ENCODE data around the gene SUB1.

SUB1 gene

DNA sequence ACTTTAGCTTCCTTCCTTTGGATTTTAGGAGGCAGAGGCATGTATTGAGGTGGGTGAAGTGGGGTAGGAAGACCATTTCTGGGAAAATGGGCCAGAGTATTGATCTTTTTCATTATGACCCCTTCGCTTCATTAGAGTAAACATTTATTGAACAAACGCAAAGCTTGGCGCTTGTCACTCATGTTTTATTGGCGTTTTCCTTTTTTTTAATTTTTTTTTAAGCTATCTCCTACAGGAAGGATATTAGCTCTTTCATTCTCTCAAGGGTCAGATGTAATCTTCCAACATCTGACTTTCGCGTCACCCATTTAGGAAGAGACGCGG lies 273 bp upstream of the SUB1 start:
- H3K27ac ChIP-seq (ENCODE audit: low read depth, low read length, severe bottlenecking): peak overlapping the region; percentile 16
- H3K4me1 ChIP-seq (ENCODE audit: control insufficient read depth, insufficient read depth, low read length, poor library complexity, severe bottlenecking): peaks cover 15% of the 10 kb centered on the region
- no peaks in the 10 kb centered on the region for H3K9me3 ChIP-seq (ENCODE audit: control insufficient read depth, low read length)
- H3K4me3 ChIP-seq (ENCODE audit: extremely low read depth, insufficient read depth, low read length, poor library complexity, severe bottlenecking): peak overlapping the region; percentile 95
- WGBS, 2 experiments (ENCODE audit: insufficient coverage in 2 of 2): 56 to 68% methylated on average over 4 to 5 of the region's 8 CpGs
- H3K36me3 ChIP-seq (ENCODE audit: control insufficient read depth, insufficient read depth, low read length): peaks cover 21% of the 10 kb centered on the region

DNA sequence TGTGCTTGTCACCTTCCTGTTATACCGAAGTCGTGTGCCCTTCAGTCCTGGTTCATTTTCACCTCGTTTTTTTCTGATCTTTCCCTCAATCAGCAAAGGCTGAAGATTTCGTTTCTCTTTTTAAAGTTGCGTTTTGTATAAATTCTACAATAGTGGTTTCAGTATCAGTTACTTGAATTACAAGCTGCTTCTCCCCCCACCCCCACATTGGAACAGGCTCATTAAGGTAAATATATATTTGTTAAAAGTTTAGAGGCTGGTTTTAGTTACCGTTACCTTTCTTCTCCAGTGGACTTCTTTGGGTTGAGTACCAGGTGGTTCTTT lies 881 bp downstream of the SUB1 start:
- no peaks in the 10 kb centered on the region for H3K9me3 ChIP-seq (ENCODE audit: control insufficient read depth, low read length)
- peaks cover 15% of the 10 kb centered on the region for H3K4me1 ChIP-seq (ENCODE audit: control insufficient read depth, insufficient read depth, low read length, poor library complexity, severe bottlenecking)
- H3K27ac ChIP-seq (ENCODE audit: low read depth, low read length, severe bottlenecking): peak overlapping the region; percentile 51
- 0 to 3% methylated on average over 3 of the region's 6 CpGs for WGBS, 2 experiments (ENCODE audit: insufficient coverage in 2 of 2)
- H3K4me3 ChIP-seq (ENCODE audit: extremely low read depth, insufficient read depth, low read length, poor library complexity, severe bottlenecking): peak overlapping the region; percentile 95
- H3K36me3 ChIP-seq (ENCODE audit: control insufficient read depth, insufficient read depth, low read length): peaks cover 26% of the 10 kb centered on the region

DNA sequence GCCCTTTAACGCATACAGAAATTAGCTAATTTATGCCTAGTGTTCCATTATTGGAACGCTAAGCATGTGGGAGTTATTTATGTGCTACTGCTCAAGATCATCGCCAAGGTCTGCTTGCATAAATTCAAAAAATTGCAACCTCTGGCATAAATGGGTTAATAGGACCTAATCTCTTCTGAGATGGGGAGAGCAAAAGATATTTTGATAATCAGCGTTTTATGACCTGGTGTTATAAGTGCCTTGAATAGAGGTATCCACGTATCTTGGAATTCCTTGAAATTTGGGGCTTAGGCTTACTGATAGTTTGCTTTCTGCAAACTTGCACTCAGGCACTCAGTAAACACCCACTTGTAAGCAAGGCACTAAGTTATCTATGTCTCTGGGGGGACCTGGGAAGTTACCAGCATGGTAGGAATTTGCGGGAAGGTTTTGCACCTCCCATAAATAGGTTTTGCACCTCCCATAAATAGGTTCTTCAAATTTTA lies 1.8 kb downstream of the SUB1 start:
- 88 to 100% methylated on average over 4 of the region's 6 CpGs for WGBS, 2 experiments (ENCODE audit: insufficient coverage in 2 of 2)
- Histone ChIP-seq H3K4me3 (ENCODE audit: extremely low read depth, insufficient read depth, low read length, poor library complexity, severe bottlenecking) (peak overlapping the region; percentile 95), H3K4me1 (ENCODE audit: control insufficient read depth, insufficient read depth, low read length, poor library complexity, severe bottlenecking) (peaks cover 15% of the 10 kb centered on the region), H3K36me3 (ENCODE audit: control insufficient read depth, insufficient read depth, low read length) (peaks cover 34% of the 10 kb centered on the region), H3K9me3 (ENCODE audit: control insufficient read depth, low read length) (no peaks in the 10 kb centered on the region), H3K27ac (ENCODE audit: low read depth, low read length, severe bottlenecking) (no peak overlapping the region)

DNA sequence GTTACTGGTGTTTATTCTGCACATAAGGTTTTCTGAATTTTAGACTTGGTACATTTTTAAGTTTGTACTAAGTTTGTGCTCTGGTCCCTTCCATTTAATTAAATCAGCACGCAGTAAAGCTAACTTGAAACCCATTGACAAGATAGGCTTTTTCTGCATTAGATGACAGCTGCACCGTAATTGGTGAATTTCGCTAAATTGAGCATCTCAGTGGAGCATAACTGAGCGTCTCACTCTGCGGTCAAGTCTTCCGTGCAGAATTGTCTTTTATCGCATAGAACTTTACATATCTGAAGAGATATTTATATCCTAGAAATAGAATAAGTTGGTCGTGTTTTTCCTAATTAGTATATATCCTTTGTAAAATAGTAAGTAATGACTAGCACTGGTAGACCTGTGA lies 4.1 kb downstream of the SUB1 start:
- H3K36me3 ChIP-seq (ENCODE audit: control insufficient read depth, insufficient read depth, low read length): peaks cover 57% of the 10 kb centered on the region

DNA sequence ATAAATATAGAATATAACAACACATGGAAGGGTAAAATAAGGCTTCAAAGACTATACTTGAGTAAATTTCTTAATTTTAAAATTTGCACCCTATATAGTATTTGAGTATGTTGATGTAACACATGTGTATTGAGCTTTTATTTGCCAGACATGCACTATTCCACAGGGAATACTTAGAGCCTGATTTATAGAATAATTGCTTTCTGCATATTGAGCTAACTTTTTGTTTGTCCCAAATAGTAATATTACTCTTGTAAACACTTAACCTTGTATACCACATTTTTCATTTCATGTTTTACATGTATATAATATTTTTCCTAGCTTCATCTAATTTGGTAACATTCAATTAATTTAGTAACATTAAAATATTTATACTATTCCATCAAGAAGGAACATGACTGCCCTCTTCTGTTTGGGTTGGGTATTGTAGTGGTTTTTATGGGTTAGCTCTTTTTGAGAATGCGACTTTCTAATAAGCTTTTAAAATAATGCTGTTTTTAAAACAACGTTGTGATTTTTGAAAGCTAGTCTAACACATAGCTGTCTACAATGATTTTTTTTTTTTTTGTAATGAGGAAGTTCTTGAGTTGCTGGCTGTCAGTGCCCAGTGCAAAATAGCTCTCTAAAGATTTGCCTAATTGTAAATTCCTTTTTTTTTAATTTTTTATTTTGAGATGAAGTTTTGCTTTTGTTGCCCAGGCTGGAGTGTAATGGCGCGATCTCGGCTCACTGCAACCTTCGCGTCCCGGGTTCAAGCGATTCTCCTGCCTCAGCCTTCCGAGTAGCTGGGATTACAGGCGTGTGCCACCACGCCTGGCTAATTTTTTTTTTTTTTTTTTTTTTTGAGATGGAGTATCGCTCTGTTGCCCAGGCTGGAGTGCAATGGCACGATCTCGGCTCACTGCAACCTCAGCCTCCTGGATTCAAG lies 4.8 kb downstream of the SUB1 start:
- Histone ChIP-seq H3K4me1 (ENCODE audit: control insufficient read depth, insufficient read depth, low read length, poor library complexity, severe bottlenecking) (peaks cover 8% of the 10 kb centered on the region), H3K9me3 (ENCODE audit: control insufficient read depth, low read length) (no peaks in the 10 kb centered on the region), H3K27ac (ENCODE audit: low read depth, low read length, severe bottlenecking) (no peak overlapping the region), H3K36me3 (ENCODE audit: control insufficient read depth, insufficient read depth, low read length) (peaks cover 64% of the 10 kb centered on the region), H3K4me3 (ENCODE audit: extremely low read depth, insufficient read depth, low read length, poor library complexity, severe bottlenecking) (no peak overlapping the region)
- WGBS, 2 experiments (ENCODE audit: insufficient coverage in 2 of 2): 97% methylated on average over 5 of the region's 15 CpGs; no CpG with 5 or more reads in 1 of the 2 experiments

More for the DNA sequence above, 4.1 kb downstream of the SUB1 start:
- no peaks in the 10 kb centered on the region for H3K9me3 ChIP-seq (ENCODE audit: control insufficient read depth, low read length)
- peaks cover 8% of the 10 kb centered on the region for H3K4me1 ChIP-seq (ENCODE audit: control insufficient read depth, insufficient read depth, low read length, poor library complexity, severe bottlenecking)
- H3K27ac ChIP-seq (ENCODE audit: low read depth, low read length, severe bottlenecking): no peak overlapping the region
- no peak overlapping the region for H3K4me3 ChIP-seq (ENCODE audit: extremely low read depth, insufficient read depth, low read length, poor library complexity, severe bottlenecking)
- 92 to 98% methylated on average over 3 of the region's 8 CpGs for WGBS, 2 experiments (ENCODE audit: insufficient coverage in 2 of 2)

DNA sequence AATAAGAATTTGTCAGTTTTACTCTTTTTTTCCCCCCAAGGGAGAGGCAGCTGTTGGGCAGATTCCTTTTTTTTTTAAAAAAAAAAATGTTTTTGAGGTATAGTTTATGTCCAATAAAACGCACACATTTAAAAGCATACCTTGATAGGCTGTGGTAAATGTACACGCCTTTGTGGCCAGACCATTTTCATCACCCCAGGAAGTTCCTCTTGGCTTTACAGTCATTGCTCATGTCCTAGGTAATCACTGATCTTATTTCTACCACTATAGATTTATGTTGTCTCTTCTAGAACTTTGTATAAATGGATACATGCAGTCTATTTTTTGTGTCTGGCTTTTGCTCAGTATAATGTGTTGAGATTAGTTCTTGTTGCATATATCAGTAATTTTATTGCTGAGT lies 9.8 kb downstream of the SUB1 start:
- Histone ChIP-seq H3K4me3 (ENCODE audit: extremely low read depth, insufficient read depth, low read length, poor library complexity, severe bottlenecking) (no peak overlapping the region), H3K4me1 (ENCODE audit: control insufficient read depth, insufficient read depth, low read length, poor library complexity, severe bottlenecking) (no peaks in the 10 kb centered on the region), H3K36me3 (ENCODE audit: control insufficient read depth, insufficient read depth, low read length) (peaks cover 87% of the 10 kb centered on the region), H3K9me3 (ENCODE audit: control insufficient read depth, low read length) (no peaks in the 10 kb centered on the region), H3K27ac (ENCODE audit: low read depth, low read length, severe bottlenecking) (no peak overlapping the region)
- no CpG with 5 or more reads among the region's 2 CpGs for WGBS, 2 experiments (ENCODE audit: insufficient coverage in 2 of 2)

DNA sequence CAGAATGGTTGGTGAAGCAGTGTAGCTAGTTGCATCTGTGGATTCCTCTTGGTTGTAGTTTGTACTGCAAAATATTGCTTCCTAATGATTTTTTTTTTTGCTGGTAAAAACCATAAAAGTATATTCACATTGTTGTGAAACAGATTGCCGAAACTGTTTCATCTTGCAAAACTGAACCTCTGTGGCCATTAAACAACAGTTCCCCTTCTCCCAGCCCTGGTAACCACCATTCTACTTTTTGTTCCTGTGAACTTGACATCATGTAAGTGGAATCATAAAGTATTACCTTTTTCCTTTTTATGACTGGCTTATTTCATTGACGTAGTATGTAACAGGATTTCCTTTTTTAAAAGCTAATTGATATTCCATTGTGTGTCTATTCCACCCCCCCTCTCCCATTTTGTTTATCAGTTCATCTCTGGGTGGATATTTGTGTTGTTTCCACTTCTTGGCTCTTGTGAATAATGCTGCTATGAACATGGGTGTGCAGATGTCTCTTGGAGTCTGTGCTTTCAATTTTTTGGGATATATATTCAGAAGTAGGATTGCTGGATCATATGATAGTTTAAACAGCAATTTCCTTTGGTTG lies 11.8 kb downstream of the SUB1 start:
- Histone ChIP-seq H3K9me3 (ENCODE audit: control insufficient read depth, low read length) (no peaks in the 10 kb centered on the region), H3K4me1 (ENCODE audit: control insufficient read depth, insufficient read depth, low read length, poor library complexity, severe bottlenecking) (no peaks in the 10 kb centered on the region), H3K4me3 (ENCODE audit: extremely low read depth, insufficient read depth, low read length, poor library complexity, severe bottlenecking) (no peak overlapping the region), H3K27ac (ENCODE audit: low read depth, low read length, severe bottlenecking) (no peak overlapping the region), H3K36me3 (ENCODE audit: control insufficient read depth, insufficient read depth, low read length) (peaks cover 83% of the 10 kb centered on the region)
- no CpG with 5 or more reads among the region's 2 CpGs for WGBS, 2 experiments (ENCODE audit: insufficient coverage in 2 of 2)

DNA sequence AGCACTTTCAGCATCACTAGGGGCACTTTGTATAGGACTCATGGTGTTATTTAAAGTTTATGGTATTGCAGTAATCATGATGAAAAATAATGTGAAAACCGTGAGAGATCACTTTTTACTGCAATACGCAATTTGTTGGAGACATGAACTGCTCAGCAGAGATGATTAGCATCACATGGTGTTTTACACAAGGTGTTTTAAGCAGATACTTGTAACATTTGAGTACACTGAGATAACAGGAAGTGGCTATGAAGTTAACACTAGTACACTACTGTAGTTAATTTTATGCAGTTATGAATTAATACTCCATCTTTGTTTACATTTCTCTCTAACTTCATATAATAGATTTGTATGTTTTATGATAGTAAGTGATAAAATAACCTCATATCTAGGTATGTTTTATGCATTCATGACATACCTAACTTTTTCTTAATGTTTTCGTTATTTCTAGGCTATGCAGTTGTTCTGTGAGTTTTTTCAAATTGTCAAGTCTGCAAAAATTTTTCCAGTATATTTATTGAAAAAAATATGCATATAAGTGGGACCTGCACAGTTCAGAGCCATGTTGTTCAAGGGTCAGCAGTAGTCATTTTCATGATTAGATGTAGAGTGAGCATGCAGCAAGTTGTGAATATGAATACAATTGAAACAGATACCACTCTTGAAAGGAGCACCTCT lies 13.0 kb downstream of the SUB1 start:
- peaks cover 77% of the 10 kb centered on the region for H3K36me3 ChIP-seq (ENCODE audit: control insufficient read depth, insufficient read depth, low read length)
- H3K4me3 ChIP-seq (ENCODE audit: extremely low read depth, insufficient read depth, low read length, poor library complexity, severe bottlenecking): no peak overlapping the region
- no peak overlapping the region for H3K27ac ChIP-seq (ENCODE audit: low read depth, low read length, severe bottlenecking)
- whole genome bisulfite sequencing, 2 experiments (ENCODE audit: insufficient coverage in 2 of 2): 94 to 96% methylated on average over 2 of the region's 3 CpGs
- H3K4me1 ChIP-seq (ENCODE audit: control insufficient read depth, insufficient read depth, low read length, poor library complexity, severe bottlenecking): no peaks in the 10 kb centered on the region
- H3K9me3 ChIP-seq (ENCODE audit: control insufficient read depth, low read length): no peaks in the 10 kb centered on the region

DNA sequence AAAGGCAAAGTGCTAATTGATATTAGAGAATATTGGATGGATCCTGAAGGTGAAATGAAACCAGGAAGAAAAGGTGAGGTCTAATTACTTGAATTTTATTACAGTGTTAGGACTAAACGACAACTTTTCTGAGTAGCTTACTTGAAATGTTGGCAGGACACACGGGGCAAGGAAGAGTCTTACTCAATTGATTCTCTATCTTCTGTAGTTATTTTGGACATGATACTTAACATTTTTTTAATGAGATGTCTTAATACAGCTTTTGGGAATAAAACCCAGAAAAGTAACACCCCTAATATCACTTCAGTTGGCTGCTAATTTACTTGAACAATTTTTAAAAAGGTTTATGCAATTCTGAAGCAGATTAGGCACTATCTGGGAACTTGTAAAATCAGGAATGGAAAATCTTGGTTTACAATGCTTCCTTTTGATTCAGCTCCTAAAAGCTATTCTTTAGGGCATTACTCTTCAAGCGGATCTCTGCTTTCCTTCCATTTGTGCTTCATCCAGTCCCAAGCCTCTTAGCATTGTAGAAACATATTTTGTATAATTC lies 13.7 kb downstream of the SUB1 start:
- no peak overlapping the region for H3K27ac ChIP-seq (ENCODE audit: low read depth, low read length, severe bottlenecking)
- H3K9me3 ChIP-seq (ENCODE audit: control insufficient read depth, low read length): no peaks in the 10 kb centered on the region
- peaks cover 70% of the 10 kb centered on the region for H3K36me3 ChIP-seq (ENCODE audit: control insufficient read depth, insufficient read depth, low read length)
- no peak overlapping the region for H3K4me3 ChIP-seq (ENCODE audit: extremely low read depth, insufficient read depth, low read length, poor library complexity, severe bottlenecking)
- WGBS, 2 experiments (ENCODE audit: insufficient coverage in 2 of 2): 100% methylated on average over 1 of the region's 3 CpGs; no CpG with 5 or more reads in 1 of the 2 experiments
- H3K4me1 ChIP-seq (ENCODE audit: control insufficient read depth, insufficient read depth, low read length, poor library complexity, severe bottlenecking): no peaks in the 10 kb centered on the region

DNA sequence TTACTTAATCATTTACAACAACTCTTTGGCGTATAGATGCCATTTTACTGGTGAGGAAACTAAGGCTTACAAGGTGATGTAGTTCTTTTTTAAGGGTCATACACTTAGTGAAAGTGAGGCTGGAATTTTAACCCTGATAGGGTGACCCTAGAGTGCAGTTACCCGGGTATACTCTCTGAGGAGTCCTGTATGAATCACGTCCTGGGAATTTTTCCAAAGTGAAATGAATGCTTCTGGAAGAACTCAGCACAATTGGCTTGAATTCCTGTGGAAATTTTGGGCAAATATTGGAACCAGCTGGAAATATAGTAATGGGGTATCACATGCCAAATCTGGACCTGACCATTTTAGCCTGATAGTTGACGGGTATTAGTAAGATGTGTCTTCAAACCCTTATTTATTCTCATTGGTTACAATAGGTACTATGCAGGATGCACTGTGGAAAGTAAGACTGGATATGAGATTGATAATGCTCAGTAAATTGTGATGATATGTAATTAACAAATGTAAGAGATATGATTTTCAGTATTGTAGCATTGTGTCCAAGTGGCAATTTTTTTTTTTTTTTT lies 14.8 kb downstream of the SUB1 start:
- H3K36me3 ChIP-seq (ENCODE audit: control insufficient read depth, insufficient read depth, low read length): peaks cover 65% of the 10 kb centered on the region
- WGBS, 2 experiments (ENCODE audit: insufficient coverage in 2 of 2): 91 to 96% methylated on average over 3 of the region's 4 CpGs
- no peak overlapping the region for H3K4me3 ChIP-seq (ENCODE audit: extremely low read depth, insufficient read depth, low read length, poor library complexity, severe bottlenecking)
- H3K27ac ChIP-seq (ENCODE audit: low read depth, low read length, severe bottlenecking): no peak overlapping the region
- H3K9me3 ChIP-seq (ENCODE audit: control insufficient read depth, low read length): no peaks in the 10 kb centered on the region
- H3K4me1 ChIP-seq (ENCODE audit: control insufficient read depth, insufficient read depth, low read length, poor library complexity, severe bottlenecking): no peaks in the 10 kb centered on the region
